HL-60 (cell line): ENCODE measurements around the gene DAZL.

ENCODE experiments used
- DNase-seq, 2 experiments: peaks; one replicate each; pipeline ENCODE4 v3.0.0-alpha.2; 2010 to 2020; ENCODE audit warnings: low read depth in 1 of 2, low spot score in 1 of 2
- H3K27ac ChIP-seq: fragments of 250-450 bp; sonication (Bioruptor Pico); replicated peaks from 2 replicates; pipeline ENCODE4 v1.5.1; 2020; ENCODE audit warnings: mild to moderate bottlenecking, moderate library complexity
- H3K27me3 ChIP-seq: fragments of 250-450 bp; sonication (Bioruptor Pico); 2 replicates; pipeline ENCODE4 v1.5.1; 2021; ENCODE audit warnings: mild to moderate bottlenecking, moderate library complexity; ENCODE audit not compliant: insufficient read depth, poor library complexity, severe bottlenecking
- H3K4me3 ChIP-seq: replicated peaks from 2 replicates; pipeline ENCODE4 v1.5.1; 2011; ENCODE audit warnings: mild to moderate bottlenecking, control low read depth, low read length; ENCODE audit not compliant: insufficient read depth
- CTCF ChIP-seq: IDR thresholded peaks from one replicate; pipeline ENCODE4 v1.5.1; 2011; ENCODE audit warnings: low read length, control low read depth, inconsistent platforms; ENCODE audit not compliant: insufficient read depth
- GABPA ChIP-seq: IDR thresholded peaks from 2 replicates; pipeline ENCODE4 v1.6.1; 2012; ENCODE audit warnings: low read depth
- POLR2AphosphoS5 ChIP-seq: IDR thresholded peaks from 2 replicates; pipeline ENCODE4 v1.6.1; 2012; ENCODE audit warnings: low read depth
- REST ChIP-seq: IDR thresholded peaks from 2 replicates; pipeline ENCODE4 v1.6.1; 2012; ENCODE audit warnings: low read depth; ENCODE audit not compliant: insufficient replicate concordance
- SPI1 ChIP-seq: IDR thresholded peaks from 2 replicates; pipeline ENCODE4 v1.6.1; 2012; ENCODE audit warnings: low read depth, mild to moderate bottlenecking, borderline replicate concordance

The DAZL gene

GRCh38 chr3:16647668-16648067, 42.4 kb upstream of the DAZL start:
- no peak for DNase-seq
- Histone ChIP-seq H3K4me3 (no peak overlapping the region), H3K27ac (no peak overlapping the region), H3K27me3 (no peaks in the 10 kb centered on the region)
- TF ChIP-seq REST = no peak
- TF ChIP-seq GABPA = no peak
- no peak for TF ChIP-seq CTCF
- no peak for TF ChIP-seq POLR2AphosphoS5

GRCh38 chr3:16639806-16640205, 34.6 kb upstream of the DAZL start:
- no peaks in the 10 kb centered on the region for H3K27me3 ChIP-seq
- no peak for TF ChIP-seq REST
- TF ChIP-seq CTCF = no peak
- no peak for TF ChIP-seq SPI1
- no peak for TF ChIP-seq GABPA

GRCh38 chr3:16633948-16634347, 28.7 kb upstream of the DAZL start:
- H3K27me3 ChIP-seq = no peaks in the 10 kb centered on the region
- H3K27ac ChIP-seq = no peak overlapping the region
- no peak overlapping the region for H3K4me3 ChIP-seq
- TF ChIP-seq CTCF (no peak), POLR2AphosphoS5 (no peak), GABPA (no peak), REST (no peak), SPI1 (no peak)
- DNase-seq = peak in 1 of 2 experiments; percentile 32

More at GRCh38 chr3:16639806-16640205, 34.6 kb upstream of the DAZL start:
- H3K4me3 ChIP-seq = no peak overlapping the region
- no peak overlapping the region for H3K27ac ChIP-seq
- no peak for DNase-seq
